ENCODE measurements around the gene KLK5. TPM values are rescaled to one million over a fixed set of nuclear protein-coding genes. Genes with fewer than 3 reads are reported as not detected.

The KLK5 gene
- total RNA-seq, 1 donor from 2014 or later, result 5.9 TPM

GRCh38 chr19:50978772-50979390 is 26.0 kb upstream of the KLK5 start:
- no peaks in the 10 kb centered on the region for H3K36me3 ChIP-seq
- no peaks in the 10 kb centered on the region for H3K4me1 ChIP-seq
- intact Hi-C loops (cut with DNase I), result no loop called here
- TF ChIP-seq CTCF (IDR thresholded peaks at IDR 0.05) (no peak), POLR2A (IDR thresholded peaks at IDR 0.05) (no peak), POLR2AphosphoS5 (IDR thresholded peaks at IDR 0.05; ENCODE audit: insufficient read depth in 1 of 2, low read depth in 1 of 2) (no peak)
- H3K4me3 ChIP-seq, result no peak overlapping the region
- DNase-seq (ENCODE audit: extremely low spot score in 2 of 2), result no peak
- H3K27me3 ChIP-seq, result no peaks in the 10 kb centered on the region
- no peak overlapping the region for H3K27ac ChIP-seq
- no peaks in the 10 kb centered on the region for H3K9me3 ChIP-seq

GRCh38 chr19:50977626-50978025 is 24.8 kb upstream of the KLK5 start:
- Histone ChIP-seq H3K4me1 (no peaks in the 10 kb centered on the region), H3K27me3 (no peaks in the 10 kb centered on the region), H3K27ac (no peak overlapping the region), H3K36me3 (no peaks in the 10 kb centered on the region), H3K4me3 (no peak overlapping the region), H3K9me3 (no peaks in the 10 kb centered on the region)
- intact Hi-C loops (cut with DNase I), result no loop called here
- TF ChIP-seq CTCF (IDR thresholded peaks at IDR 0.05), result no peak
- TF ChIP-seq POLR2AphosphoS5 (IDR thresholded peaks at IDR 0.05; ENCODE audit: insufficient read depth in 1 of 2, low read depth in 1 of 2), result no peak
- no peak for TF ChIP-seq POLR2A (IDR thresholded peaks at IDR 0.05)
- DNase-seq (ENCODE audit: extremely low spot score in 2 of 2), result no peak

- no peak for DNase-seq (ENCODE audit: extremely low spot score in 2 of 2)
- H3K27me3 ChIP-seq, result no peaks in the 10 kb centered on the region
- intact Hi-C loops (cut with DNase I), result no loop called here
- no peak for TF ChIP-seq POLR2AphosphoS5 (IDR thresholded peaks at IDR 0.05; ENCODE audit: insufficient read depth in 1 of 2, low read depth in 1 of 2)
- no peak for TF ChIP-seq CTCF (IDR thresholded peaks at IDR 0.05)
- TF ChIP-seq POLR2A (IDR thresholded peaks at IDR 0.05), result no peak
- no peaks in the 10 kb centered on the region for H3K9me3 ChIP-seq
- H3K27ac ChIP-seq, result no peak overlapping the region
- no peaks in the 10 kb centered on the region for H3K36me3 ChIP-seq
- no peaks in the 10 kb centered on the region for H3K4me1 ChIP-seq
- H3K4me3 ChIP-seq, result no peak overlapping the region
Measured at GRCh38 chr19:50975766-50976165, 22.9 kb upstream of the KLK5 start.

GRCh38 chr19:50974702-50975556 is 22.1 kb upstream of the KLK5 start:
- Histone ChIP-seq H3K27ac (no peak overlapping the region), H3K4me1 (no peaks in the 10 kb centered on the region), H3K4me3 (no peak overlapping the region), H3K9me3 (no peaks in the 10 kb centered on the region), H3K27me3 (no peaks in the 10 kb centered on the region), H3K36me3 (no peaks in the 10 kb centered on the region)
- intact Hi-C loops (cut with DNase I), result no loop called here
- TF ChIP-seq POLR2AphosphoS5 (IDR thresholded peaks at IDR 0.05; ENCODE audit: insufficient read depth in 1 of 2, low read depth in 1 of 2) (no peak), POLR2A (IDR thresholded peaks at IDR 0.05) (no peak), CTCF (IDR thresholded peaks at IDR 0.05) (no peak)
- no peak for DNase-seq (ENCODE audit: extremely low spot score in 2 of 2)

All from vagina (tissue), 2 donors.